Activated CD8-positive, alpha-beta memory T cell treated with anti-CD3 and anti-CD28 coated beads for 48 hours (primary cell): Measurements from ENCODE around the gene GSTA4.
A peak's percentile ranks its signal among the peaks of the same experiment; 100 is the strongest.
"Not testable (repeated sequence)": the region's sequence is repeated elsewhere in the genome, so short reads cannot be mapped to it uniquely, and the experiment has no call there.

Experiments used
- DNase-seq, 3 experiments: peaks; one replicate each; pipeline ENCODE4 v3.0.0-alpha.2; 2020; ENCODE audit warnings: low read depth in 2 of 3, low spot score in 2 of 3

GSTA4 gene

DNA sequence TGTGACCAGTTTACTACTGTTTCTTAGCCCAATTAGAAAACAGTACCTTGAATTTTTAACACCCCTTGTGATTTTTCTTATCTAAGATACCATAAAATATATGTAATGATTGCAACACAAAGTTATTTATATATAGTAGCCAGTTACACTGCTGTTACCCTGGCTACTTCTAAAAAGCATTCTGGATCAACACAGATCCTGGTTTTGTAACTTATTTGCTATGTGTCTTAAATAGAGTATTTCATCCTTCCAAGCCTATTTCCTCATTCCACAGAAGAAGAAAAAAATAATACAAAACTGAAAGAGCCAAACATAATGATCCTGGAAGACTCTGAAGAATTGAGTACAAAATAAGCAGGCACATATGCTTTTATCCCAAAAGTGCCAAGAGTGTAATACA, 19.0 kb upstream of the GSTA4 start:
- DNase-seq, result no peak

DNA sequence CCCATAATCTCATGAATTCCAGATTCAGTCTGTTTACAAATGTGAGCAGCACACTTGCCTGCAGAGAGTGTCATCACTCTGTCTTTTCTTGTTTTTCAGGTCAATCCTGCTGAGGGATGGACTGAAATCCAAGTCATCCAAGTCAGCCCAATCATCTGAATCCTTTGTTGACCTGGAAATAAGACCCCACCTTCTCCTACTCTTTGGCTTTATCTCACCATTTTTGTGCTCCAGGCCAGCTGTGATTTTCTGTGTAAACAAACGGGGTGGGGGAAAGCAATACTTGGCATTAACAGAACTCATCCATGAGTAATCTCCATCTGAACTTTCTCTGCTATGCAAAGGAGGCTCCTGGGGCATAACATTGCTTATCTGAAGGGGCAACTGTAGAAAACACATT, 16.9 kb upstream of the GSTA4 start:
- DNase-seq, result no peak

DNA sequence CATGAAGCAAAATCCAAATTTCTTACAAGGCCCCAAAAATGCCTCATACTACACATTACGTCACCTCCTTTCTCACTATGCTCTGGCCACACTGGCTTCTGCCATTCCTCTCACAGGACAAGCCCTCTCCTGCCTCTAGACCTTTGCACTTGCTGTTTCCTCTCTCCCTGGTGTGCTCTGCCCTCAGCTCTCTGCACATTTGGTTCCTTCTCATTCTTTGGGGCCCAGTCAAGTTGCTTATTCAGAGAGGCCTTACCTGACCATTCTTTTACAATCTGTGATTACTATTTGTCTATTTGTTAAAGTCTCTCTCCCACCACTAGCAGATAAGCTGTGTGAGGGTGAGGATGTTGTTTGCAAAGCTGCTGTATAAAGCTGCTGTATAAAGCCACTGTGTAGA, 15.4 kb upstream of the GSTA4 start:
- DNase-seq, result no peak

DNA sequence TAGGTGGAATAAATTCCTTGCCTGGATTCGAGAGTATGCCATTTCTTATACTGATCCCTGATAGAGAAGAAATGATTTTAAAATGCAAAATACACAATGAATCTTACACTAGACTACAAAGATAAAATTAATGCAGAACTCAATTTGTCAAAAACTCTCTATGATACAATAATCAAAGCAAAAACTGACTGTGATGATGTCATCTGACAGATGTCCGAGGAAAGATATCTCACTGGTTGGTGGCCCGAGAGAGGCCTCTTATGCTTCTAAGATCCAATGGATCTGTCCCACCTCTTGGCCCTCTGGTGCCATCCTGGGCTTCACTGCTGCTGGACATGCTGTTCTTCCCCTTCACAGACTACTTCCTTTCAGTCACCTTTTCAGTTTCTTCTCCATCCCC, 14.4 kb upstream of the GSTA4 start:
- no peak for DNase-seq

DNA sequence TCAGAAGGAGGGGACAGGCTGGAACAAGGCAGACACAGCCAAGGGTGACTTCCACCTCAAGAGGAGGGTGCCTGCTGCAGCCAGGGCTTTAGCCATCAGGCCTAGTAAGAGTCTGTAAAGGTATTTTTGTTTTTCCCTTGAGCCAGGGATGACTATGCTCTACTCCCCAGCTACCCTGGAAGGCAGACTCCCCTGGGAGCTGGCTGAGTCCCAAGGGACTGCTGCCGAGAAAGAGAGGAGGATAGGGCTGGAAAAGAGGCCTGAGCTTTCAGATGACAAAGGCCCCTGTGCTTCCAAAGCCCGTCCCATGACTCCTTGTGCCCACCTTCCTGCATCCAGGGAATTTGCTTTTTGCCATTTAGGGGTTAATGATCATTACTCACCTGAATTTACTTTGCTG, 14.0 kb upstream of the GSTA4 start:
- no peak for DNase-seq

DNA sequence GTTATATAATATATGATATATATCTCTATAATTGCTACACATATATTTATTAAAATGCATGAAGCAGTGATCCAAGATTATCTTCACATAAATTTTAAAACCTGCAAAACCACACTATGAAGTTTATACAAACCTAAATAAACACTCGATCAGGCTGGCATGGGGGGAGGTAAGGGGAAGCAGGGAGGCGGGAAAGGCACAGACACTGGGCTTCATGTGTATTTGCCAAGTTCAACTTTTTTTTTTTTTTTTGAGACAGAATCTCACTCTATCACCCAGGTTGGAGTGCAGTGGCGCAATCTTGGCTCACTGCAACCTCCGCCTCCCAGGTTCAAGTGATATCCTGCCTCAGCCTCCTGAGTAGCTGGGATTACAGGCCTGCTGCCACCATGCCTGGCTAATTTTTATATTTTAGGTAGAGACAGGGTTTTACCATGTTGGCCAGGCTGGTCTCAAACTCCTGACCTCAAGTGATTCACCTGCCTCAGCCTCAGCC, 13.2 kb upstream of the GSTA4 start:
- not testable (repeated sequence) for DNase-seq

DNA sequence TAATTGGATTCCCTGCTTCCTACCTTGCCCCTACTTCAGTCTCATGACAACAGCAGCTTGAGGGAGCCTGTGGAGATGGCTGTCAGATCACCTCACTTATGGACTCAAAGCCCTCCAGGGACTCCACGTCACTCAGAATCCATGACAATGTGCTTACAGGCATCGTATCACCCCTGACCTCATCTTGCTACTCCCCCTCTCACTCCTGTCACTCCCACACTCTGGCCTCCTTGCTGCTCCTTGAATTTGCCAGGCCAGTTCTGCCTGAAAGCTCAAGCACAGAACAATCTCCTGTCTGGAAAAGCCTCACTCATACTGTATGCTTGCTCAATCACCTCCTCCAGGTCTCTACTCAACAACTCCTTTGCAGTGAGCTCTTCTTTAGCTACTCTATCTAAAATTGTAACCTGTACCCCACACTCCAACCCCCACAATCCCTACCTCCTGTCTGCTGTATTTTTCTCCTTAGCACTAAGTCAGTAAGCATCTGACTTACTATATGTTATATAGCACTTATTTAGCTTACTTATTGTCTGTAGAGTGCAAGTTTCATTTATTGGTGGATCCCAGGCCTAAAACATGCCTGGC, 10.7 kb upstream of the GSTA4 start:
- DNase-seq, result no peak

DNA sequence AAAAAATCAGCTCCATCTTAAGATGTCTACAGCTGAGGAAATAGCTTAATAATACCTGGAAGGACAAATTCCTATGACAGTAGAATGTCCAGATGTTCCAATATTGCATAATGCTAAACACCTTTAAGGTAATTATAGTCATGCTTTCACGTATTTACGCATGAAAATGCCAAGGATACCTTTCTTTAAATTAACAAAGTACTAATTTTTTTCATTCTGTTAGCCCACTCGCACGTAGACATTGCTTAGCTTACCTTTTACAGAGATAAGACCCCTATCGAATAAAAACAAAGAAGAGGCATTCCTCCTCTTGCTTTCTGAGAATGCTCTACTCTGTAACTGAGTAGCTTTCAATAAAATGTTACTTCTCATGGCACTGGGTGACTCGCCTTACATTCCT, 4.4 kb upstream of the GSTA4 start:
- no peak for DNase-seq

DNA sequence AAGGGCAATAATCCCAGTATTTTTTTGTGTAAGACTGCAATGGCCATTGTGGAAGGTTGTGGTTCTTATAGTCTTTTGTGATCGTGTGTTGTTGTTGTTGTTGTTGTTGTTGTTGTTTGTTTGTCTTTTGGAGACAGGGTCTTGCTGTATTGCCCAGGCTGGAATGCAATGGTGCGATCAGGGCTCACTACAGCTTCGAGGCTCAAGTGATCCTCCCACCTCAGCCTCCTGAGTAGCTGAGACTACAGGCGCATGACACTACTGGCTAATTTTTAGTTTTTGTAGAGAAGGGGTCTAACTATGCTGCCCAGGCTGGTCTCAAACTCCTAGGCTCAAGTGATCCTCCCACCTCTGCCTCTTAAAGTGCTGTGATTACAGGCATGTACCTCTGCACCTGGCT, 3.5 kb upstream of the GSTA4 start:
- DNase-seq, result no peak

DNA sequence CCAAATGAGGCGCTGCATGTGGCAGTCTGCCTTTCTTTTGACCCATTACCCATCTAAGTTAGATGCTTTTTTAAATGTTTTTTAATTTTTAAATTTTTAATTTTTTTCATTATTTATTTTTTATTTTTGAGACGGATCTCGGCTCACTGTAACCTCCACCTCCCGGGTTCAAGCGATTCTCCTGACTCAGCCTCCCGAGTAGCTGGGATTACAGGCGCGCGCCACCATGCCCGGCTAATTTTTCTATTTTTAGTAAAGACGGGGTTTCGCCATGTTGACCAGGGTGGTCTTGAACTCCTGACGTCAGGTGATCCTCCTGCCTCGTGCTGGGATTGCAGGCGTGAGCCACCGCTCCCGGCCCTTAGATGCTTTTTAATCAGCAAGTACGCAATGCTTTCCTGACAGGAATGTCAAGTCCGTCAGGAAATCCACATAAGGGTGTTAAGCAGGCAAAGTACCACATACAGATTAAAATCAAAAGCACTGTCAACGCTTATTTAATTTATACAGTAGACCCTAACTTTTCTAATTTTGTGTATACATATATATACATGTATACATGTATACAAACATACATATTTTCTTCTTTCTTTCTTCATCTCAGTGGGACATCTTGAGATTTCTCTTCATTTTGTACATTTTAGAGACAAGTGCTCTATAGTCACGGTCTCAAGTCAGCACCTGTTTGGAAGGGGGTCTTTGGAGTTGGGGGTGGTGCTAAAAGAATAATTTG, 995 bp upstream of the GSTA4 start:
- no peak for DNase-seq

DNA sequence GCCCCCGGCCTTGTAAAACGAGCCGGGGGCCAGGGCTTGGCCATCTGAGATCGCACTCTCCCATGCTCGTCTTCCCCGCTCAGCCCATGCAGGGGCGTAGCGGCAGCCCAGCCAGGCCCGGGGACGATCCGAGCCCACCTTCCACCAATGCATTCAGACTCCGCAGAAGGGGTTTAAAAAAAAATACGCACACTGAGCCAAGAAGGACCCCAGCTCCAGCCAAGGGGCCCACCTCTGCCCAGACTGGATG, 320 bp downstream of the GSTA4 start:
- DNase-seq, result peak in 1 of 3 experiments; percentile 8

DNA sequence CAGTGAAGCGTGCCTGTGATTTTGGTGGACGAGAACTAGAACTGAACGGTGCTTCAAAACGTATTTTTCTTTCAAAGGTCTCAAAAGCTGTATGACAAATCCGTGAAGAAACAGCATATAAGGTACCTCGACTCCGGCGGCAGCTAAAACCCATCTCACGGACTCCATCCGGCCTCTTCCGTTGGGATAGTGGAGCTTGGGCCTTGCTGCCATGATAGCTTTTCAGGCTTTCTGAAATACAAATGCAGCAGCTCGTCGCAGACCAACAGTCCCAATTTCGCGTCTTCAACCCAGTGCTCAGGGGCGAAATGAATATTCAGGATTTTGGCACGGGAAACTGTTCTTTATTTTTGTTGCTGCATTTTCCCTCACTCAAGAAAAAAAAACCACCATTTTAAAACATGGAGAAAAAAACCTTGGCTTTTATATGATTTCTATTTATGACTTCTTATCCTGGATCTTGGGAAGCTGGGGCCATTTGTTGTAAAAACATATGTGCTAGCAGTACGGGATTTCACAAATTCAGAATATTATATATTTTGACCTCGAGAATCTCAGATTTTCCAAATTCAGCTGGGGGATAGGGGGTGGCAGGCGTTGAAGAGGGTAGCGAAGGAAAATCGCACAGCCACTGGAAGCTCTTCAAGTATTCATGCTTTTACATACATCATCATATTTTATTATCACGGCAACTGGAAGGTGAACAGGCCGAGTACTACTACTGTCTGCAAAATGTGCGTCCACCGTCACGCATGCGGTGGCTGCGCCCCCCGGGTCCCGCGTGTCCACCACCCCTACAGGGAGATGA, 849 bp downstream of the GSTA4 start:
- no peak for DNase-seq

DNA sequence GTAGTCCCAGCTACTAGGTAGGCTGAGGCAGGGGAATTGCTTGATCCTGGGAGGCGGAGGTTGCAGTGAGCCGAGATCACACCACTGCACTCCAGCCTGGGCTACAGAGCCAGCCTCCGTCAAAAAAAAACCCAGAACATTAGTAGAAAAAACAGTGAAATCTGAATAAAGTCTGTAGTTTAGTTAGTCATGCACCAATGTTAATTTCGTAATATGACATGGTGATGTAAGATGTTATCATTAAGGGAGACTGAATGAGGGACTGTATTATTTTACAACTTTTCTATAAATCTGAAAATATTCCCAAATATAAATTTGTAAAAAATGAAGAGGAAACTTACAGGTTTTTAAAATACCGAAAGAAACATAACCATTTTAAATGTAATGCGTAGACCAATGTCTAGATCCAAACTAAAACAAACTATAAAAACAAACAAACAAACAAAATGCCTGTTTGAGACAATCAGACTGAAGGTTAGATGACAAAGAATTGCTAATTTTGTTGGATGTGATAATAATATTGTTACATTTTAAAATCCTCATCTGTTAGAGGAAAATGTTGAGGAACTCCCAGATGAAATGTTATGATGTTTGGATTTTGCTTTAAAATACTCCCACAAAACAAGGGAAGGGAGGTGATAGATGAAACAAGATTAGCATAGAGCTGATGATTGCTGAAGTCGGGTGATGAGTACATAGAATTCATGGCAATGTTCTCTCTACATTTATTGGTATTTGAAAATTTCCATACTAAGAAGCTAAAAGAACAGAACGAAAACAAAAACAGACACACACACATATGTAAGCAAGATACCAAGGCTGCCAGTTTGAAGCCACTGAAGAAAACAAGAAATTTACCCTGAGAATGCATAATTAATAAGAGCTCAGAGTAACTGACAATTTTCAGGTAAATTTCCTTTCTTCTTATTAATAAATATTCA, 1.8 kb downstream of the GSTA4 start:
- DNase-seq, result no peak

DNA sequence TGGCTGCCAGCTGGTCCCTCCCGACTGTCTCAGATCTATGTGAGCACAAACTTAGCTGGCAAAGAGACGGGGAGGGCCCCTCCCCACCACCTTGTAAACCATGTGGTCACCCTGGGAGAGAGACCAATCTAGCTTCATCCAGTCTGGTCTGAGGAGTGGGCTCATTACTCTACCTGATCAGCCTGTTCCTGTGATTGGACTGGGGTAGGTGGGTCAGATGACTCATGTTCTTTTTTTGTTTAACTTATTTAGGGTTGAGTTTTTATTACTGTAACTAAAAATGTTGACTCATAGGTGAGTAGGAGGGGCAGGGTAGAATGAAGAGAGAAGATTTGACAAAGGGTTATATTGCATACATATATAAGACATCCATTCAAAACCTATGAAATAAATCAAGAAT, 4.7 kb downstream of the GSTA4 start:
- no peak for DNase-seq

DNA sequence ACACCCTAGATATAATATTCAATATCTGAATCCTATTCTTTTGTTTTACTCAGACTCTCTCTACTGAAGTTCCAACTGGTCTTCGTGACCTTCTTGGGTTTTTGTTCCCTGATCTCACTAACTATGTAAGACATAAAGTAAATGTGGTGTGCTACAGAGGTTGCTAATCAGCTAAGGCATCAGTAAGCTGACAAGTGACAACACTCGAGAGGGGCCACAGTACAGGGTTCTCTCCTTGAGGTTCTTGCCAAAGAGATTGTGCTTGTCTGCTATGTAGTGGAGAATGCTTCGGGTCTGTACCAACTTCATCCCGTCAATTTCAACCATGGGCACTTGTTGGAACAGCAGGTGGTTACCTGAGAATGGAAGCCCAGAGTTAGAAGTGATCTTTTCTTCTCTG, 9.9 kb downstream of the GSTA4 start:
- DNase-seq, result no peak

DNA sequence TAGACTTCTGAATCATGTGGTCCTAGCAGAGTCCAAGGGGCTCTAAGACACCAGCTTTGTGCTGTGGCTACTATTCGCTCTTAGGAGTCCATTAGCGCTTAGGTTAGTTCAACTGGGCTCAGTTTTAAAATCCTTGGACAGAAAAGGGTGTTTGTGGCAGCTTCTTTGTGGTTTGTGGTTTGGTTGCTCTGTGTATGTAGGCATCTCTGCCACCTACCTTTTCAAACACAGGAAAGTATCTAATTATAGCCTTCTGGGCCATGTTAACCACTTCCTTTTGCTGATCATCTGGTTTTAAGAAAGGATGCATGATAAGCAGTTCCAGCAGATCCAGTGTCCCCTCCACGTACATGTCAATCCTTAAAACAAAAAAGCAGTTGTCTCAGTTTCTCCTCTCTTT, 10.8 kb downstream of the GSTA4 start:
- DNase-seq, result peak in 1 of 3 experiments; percentile 12

DNA sequence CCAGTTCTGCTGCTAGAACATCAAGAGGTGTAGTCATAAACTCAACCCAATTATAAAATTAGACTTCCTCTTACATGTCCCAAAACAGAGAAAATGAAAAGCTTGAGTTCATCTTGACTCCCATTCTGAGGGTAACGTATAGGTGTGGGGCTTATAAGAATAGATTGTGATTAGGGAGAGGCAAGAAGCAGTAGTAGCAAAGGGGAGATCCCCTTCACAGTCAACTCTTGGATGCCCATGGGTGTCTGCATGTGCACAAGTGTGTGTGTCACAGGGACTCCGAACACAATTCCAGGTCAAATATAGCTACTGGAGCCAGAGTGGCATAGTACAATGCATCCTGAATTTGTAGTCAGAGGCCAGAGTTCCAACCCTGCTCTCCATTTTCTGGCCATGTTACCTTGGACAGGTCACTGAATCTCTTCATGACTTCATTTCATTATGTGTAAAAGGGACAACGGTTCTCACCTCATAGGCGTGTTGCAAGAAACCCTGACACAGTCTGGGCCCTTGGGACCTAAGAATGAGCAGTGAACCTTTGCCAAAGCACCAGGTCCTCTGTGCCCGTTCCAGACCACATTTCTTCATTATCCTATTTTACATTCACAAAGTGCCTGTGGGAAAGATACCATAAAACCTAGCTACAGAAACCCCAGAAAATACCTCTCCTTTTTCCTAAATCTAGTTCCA, 11.8 kb downstream of the GSTA4 start:
- DNase-seq, result no peak

DNA sequence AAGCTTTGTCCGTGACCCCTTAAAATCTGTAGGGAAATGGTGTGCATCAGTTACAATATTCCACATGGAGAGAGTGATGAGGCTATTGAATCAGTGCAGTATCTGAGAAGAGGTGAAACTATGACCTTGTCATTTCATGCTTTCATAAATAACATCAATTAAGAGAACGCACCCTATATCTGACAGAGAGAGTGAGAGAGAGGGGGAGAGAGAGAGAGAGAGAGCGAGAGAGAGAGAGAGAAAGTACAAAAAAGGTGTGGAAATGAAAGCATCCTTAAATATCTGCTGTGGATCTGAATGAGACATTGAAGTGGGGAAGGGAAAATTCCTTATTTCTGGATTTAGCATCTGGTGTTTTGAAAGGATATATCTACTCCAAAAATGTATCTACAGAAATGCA, 12.4 kb downstream of the GSTA4 start:
- no peak for DNase-seq

DNA sequence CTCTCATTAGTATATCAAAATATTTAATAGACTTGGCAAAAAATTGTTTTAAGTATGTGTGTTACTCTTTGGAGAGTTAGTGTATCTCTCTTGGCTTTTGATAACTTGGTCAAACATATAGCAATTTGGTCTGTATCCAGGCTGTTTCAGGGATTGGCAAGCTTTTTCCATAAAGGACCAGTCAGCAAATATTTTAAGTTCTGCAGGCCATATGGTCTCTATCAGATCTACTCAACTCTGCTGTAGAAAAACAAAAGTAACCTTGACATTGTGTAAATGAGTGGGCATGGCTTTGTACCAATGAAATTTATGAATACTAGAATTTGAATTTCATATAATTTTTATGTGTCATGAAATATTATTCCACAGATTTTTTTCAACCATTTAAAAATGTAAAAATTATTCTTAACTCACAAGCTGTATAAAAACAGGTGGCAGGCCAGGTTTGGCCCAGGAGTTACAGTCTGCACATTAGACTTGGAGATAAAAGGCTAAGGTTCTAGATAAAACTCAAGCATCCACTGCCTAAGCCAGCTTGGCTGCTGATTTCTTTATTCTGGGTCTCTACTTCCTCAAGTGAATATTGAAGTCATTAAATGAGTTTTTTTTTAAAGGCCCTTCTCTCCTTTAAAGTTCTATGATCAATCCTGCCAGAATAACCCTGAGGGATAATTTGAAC, 13.7 kb downstream of the GSTA4 start:
- DNase-seq, result no peak

DNA sequence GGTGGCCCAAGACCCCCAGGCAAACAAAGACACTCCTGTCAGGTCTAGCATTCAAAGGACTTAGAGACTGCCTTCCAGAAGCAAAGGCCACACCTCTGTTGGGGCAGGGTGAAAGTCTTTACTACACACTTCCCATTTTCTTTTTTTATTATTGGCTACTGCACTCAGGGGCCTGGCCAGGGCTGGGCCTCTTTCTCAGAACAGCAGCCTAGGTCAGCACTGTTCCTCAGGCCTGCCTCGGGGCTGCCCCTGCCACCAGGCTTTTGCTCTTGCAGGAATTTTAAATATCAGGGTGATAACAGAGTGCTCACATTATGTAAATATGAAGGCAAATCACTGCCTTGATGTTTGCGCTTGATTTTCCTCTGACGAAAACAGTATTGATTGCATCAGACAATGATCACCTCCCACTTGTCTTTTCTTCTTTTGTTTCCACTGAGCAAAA, 18.5 kb downstream of the GSTA4 start:
- peak in 1 of 3 experiments; percentile 15 for DNase-seq
